HG03025 (cell line): ENCODE results near the gene NR3C1.
A peak's percentile ranks its signal among the peaks of the same experiment; 100 is the strongest.

Source experiments
- ATAC-seq: cut with Tn5 transposase; IDR thresholded peaks from one replicate; pipeline ENCODE4 v1.9.1; 2021; ENCODE audit warnings: mild to moderate bottlenecking, moderate library complexity; ENCODE audit not compliant: unreplicated experiment, low FRiP score

Gene NR3C1

GRCh38 chr5:143244000-143244736 is 159.3 kb downstream of the NR3C1 start:
- no peak for ATAC-seq

DNA sequence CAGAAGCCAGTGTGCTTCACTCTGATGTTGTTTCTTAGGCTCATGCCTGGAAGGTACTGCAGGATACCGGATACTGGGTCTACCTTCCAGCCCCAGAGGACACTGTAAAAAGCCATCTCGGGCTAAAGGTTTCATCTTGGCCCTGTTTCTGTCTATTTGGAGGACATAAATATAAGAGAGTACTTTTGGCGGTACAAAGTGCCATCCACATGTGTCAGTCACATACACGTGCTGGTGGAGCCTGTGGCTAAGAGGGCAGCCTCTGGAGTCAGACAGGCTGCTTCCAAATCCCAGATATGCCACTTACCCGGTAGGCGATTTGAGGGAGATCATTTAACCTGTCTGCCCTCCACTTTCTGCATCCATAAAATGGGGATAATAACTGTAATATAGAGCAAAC is 160.4 kb downstream of the NR3C1 start:
- ATAC-seq = no peak

GRCh38 chr5:143241892-143242291 is 161.6 kb downstream of the NR3C1 start:
- no peak for ATAC-seq

DNA sequence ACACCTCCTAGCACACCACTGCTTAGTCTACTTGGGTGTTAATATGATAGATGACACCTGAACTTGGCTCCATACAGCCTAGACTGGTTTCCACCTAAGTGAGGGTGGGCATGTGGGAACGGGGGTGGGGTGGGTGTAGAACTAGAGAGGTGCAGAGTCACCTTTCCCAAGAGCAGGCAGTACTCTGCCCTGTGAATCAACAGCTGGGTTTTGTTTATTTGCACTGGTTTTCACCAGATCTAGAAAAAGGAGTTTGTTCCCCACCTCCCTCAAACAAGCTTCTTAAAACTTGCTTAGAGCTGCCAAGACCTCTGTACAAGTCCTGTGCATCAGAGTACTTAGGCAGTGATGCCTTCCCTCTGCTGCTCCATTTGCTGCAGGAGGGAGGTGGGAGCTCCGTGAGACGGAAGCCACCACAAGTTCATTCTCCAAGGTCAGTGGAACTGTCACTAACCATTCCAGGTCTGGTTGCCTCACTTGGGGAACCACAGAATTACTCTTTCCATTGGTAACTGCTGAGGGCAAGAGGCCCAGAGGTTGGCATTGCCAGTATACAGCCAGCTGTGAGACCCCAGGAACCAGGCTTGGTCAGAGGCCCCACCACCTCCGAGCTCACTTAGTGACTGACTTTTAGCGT is 163.5 kb downstream of the NR3C1 start:
- no peak for ATAC-seq

DNA sequence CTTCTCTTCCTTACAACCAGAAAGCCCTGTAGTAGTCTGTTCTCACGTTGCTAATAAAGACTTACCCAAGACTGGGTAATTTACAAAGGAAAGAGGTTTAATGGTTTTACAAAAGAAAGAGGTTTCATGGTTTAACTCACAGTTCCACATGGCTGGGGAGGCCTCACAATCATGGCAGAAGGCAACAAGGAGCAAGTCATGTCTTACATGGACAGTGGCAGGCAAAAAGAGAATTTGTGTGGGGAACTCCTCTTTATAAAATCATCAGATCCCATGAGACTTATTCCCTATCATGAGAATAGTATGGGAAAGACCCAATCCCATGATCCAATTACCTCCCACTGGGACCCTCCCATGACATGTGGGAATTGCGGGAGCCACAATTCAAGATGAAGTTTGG is 164.9 kb downstream of the NR3C1 start:
- no peak for ATAC-seq

DNA sequence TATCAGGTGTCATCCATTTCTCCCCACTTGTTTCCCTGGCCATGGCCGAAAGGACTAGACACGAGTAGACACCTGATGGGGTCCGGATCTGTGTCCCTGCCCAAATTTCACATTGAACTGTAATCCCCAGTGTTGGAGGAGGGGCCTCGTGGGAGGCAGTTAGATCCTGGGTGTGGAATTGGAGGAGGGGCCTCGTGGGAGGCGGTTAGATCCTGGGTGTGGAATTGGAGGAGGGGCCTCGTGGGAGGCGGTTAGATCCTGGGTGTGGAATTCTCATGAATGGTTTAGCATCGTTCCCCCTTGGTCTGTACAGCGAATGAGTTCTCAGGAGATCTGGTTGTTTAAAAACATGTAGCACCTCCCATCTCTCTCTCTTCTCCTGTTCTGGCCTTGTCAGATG is 165.8 kb downstream of the NR3C1 start:
- no peak for ATAC-seq

DNA sequence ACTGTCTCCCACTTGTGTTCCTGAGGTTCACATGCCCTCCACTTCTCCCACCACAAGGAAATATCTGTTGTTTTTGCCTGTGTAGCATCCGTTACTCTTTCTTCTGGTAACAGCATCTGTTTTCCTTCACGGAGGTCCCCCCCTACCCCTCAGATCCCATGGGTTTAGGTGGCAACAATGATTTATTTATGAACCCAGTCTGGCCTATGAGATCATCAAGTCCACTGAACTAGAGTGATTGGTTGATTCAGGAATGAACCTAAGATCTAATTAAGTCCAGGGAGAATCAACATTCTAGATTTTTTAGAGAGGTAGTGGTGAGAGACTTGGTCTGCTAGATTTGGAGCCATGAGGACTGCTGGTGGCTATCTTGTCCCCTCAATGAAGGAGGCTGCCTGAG is 166.8 kb downstream of the NR3C1 start:
- no peak for ATAC-seq

- ATAC-seq = no peak
These were observed 168.1 kb downstream of the NR3C1 start for GRCh38 chr5:143235423-143235822.

GRCh38 chr5:143234162-143234842 is 169.2 kb downstream of the NR3C1 start:
- no peak for ATAC-seq

- ATAC-seq = no peak
These were observed 170.5 kb downstream of the NR3C1 start for GRCh38 chr5:143233031-143233430.

GRCh38 chr5:143231973-143232812 is 171.3 kb downstream of the NR3C1 start:
- ATAC-seq = no peak

DNA sequence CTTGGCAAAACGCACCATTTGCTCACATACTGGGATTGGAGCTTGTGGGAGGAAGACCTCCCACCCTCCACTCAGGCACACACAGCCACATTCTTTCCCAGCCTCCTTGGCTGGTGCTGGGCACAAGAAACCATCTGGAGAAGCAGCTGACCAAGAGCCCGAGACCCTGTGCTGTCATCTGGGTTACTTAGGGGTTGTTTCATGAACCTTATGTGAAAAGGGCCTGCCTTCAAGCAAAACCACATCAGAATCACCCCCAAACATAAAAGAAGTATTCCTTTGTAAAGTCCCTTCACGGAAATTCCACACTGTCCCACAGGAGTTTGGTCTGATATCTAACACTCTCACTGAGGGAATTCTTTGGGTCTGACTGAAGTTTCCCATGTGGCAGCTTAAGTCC is 172.1 kb downstream of the NR3C1 start:
- no peak for ATAC-seq

GRCh38 chr5:143230676-143230996 is 172.8 kb downstream of the NR3C1 start:
- no peak for ATAC-seq

DNA sequence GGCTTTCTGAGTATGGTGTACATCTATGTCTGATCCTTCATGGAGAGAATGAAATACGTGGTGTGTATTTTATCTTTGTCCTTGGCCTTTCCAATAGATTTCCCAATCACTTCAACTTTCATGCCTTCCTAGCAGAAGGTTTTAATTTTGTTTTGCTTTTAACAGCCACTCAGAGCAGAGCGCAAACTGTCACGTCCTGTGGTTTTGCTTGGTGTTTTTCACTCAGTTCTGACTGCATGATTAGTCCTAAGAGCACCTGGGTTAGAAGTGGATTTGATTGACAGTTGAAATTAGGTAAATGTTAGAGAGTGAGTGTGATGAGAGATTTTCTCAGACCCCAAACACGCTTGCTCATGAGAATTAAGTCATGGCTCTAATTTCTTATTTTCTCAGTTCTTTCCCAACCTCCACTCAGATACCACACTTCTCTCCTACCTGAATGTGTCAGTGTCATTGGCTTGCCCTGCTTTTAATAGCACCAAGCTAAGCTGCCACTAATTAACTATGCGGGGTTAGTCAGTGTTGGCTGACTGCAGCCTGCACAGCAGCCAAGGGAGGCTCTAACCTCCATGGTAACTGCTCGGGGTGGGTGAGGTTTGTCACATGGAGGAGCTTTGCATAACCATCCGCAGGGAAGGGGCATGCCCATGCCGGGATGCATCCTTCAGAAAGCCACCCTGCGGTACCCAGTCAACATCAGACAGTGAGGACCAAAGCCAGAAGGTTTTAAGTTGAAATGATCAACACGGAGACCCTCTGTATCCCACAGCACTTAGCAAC is 173.4 kb downstream of the NR3C1 start:
- ATAC-seq = peak; percentile 89

GRCh38 chr5:143229426-143229895 is 174.0 kb downstream of the NR3C1 start:
- ATAC-seq = peak; percentile 32

- ATAC-seq = no peak
These were observed 174.7 kb downstream of the NR3C1 start for GRCh38 chr5:143228597-143229293.
